Stimulated activated naive CD4-positive, alpha-beta T cell (primary cell): ENCODE data around the gene AKAP8L.
"Not testable (repeated sequence)": the region's sequence is repeated elsewhere in the genome, so short reads cannot be mapped to it uniquely, and the experiment has no call there.

ENCODE experiments used
- DNase-seq, 6 experiments: peaks; one replicate each; lab custom pipeline; 2025; lab: John Stamatoyannopoulos, UW

The AKAP8L gene

DNA sequence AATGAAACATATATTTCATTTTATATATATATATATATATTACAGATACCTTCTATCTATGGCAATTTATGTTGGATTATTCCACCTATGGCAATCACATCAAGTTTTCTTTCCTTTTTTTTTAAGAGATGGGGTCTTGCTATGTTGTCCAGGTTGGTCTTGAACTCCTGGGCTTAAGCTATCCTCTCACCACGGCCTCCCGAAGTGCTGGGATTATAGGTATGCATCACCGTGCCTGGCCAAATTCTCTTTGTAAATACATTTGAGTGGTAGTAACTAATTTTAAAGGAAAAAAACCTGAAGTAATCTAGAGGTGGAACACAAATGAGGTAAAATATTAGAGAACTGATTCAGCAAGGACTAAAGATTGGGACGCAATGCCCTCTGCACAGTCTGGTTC is 64.9 kb downstream of the AKAP8L start:
- DNase-seq: no peak

- not testable (repeated sequence) for DNase-seq
Observed at GRCh38 chr19:15352535-15352934, 66.3 kb downstream of the AKAP8L start.

GRCh38 chr19:15341328-15341727 is 77.5 kb downstream of the AKAP8L start:
- DNase-seq: not testable (repeated sequence)

- no peak for DNase-seq
Observed at GRCh38 chr19:15340086-15340485, 78.7 kb downstream of the AKAP8L start.

DNA sequence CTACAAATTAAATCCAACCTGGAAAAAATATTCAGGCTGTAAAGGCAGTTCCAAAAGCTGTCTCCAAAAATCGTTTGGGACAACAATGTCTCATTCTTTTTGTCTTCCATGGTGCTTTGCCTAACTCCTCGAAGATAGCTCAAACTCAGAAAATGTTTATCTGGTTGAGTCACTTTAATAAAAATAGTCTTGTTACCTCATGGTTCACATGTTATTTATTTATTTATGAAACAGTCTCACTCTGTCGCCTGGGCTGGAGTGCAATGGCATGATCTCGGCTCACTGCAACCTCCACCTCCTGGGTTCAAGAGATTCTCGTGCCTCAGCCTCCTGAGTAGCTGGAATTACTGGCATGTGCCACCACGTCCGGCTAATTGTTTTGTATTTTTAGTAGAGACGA is 81.6 kb downstream of the AKAP8L start:
- no peak for DNase-seq

DNA sequence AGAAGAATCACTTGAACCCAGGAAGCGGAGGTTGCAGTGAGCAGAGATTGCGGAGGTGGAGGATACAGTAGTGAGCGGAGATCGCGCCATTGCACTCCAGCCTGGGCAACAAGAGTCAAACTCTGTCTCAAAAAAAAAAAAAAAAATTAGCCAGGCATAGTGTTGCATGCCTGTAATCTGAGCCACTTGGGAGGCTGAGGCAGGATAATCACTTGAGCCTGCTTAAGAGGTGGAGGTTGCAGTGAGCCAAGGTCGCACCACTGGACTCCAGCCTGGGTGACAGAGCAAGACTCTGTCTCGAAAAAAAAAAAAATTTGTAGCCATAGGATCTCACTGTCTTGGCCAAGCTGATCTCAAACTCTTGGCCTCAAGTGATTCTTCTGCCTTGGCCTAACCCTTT is 82.8 kb downstream of the AKAP8L start:
- not testable (repeated sequence) for DNase-seq

GRCh38 chr19:15332311-15332996 is 86.3 kb downstream of the AKAP8L start, which contains the start of gene BRD4:
Gene BRD4 (minus strand): TSS chr19:15332539. CDS start chr19:15273099, 59,440 bp downstream.
- peak; percentile 61 to 82 (median 68) for DNase-seq

- peak; percentile 49 to 75 (median 64) for DNase-seq
Observed at GRCh38 chr19:15331419-15332310, 87.1 kb downstream of the AKAP8L start.

- DNase-seq: peak in 2 of 6 experiments; percentile 31 to 33
Observed at GRCh38 chr19:15330801-15331418, 87.9 kb downstream of the AKAP8L start.
